ENCODE results near the gene ULK1. TPM values are rescaled to one million over a fixed set of nuclear protein-coding genes. Genes with fewer than 3 reads are reported as not detected.
"Not testable (repeated sequence)": the region's sequence is repeated elsewhere in the genome, so short reads cannot be mapped to it uniquely, and the experiment has no call there.

The ULK1 gene
- total RNA-seq, 2 donors from 2014 or later, result 14.7 to 21.5 TPM

GRCh38 chr12:131959641-131960589 lies 65.5 kb downstream of the ULK1 start:
- no peaks in the 10 kb centered on the region for H3K9me3 Mint-ChIP-seq
- peaks cover 42% of the 10 kb centered on the region for H3K4me1 Mint-ChIP-seq
- no peak for ATAC-seq (replicated peaks)
- no peaks in the 10 kb centered on the region for H3K27me3 Mint-ChIP-seq
- H3K4me3 Mint-ChIP-seq, result no peak overlapping the region
- H3K36me3 Mint-ChIP-seq (ENCODE audit: low read depth), result peaks cover 47% of the 10 kb centered on the region
- peak overlapping the region; percentile 81 for H3K27ac Mint-ChIP-seq

- H3K4me1 Mint-ChIP-seq, result peaks cover 40% of the 10 kb centered on the region
- not testable (repeated sequence) for H3K27ac Mint-ChIP-seq; H3K9me3 Mint-ChIP-seq; H3K4me3 Mint-ChIP-seq; H3K27me3 Mint-ChIP-seq; ATAC-seq (replicated peaks)
- peaks cover 50% of the 10 kb centered on the region for H3K36me3 Mint-ChIP-seq (ENCODE audit: low read depth)
Measured at GRCh38 chr12:131960590-131961325, 66.3 kb downstream of the ULK1 start.

GRCh38 chr12:131961328-131961727 lies 66.9 kb downstream of the ULK1 start:
- not testable (repeated sequence) for H3K9me3 Mint-ChIP-seq; ATAC-seq (replicated peaks); H3K27me3 Mint-ChIP-seq; H3K4me3 Mint-ChIP-seq
- Mint-ChIP-seq H3K27ac (peak overlapping the region; percentile 66), H3K4me1 (peaks cover 34% of the 10 kb centered on the region), H3K36me3 (ENCODE audit: low read depth) (peaks cover 47% of the 10 kb centered on the region)

- peak overlapping the region; percentile 66 for H3K27ac Mint-ChIP-seq
- peaks cover 47% of the 10 kb centered on the region for H3K36me3 Mint-ChIP-seq (ENCODE audit: low read depth)
- no peaks in the 10 kb centered on the region for H3K9me3 Mint-ChIP-seq
Measured at GRCh38 chr12:131962069-131962468, 67.6 kb downstream of the ULK1 start.

GRCh38 chr12:131963381-131963780 lies 69.0 kb downstream of the ULK1 start:
- peaks cover 56% of the 10 kb centered on the region for H3K36me3 Mint-ChIP-seq (ENCODE audit: low read depth)
- H3K27me3 Mint-ChIP-seq, result no peaks in the 10 kb centered on the region
- H3K4me3 Mint-ChIP-seq, result peak overlapping the region; percentile 30
- H3K27ac Mint-ChIP-seq, result peak overlapping the region; percentile 66
- peaks cover 33% of the 10 kb centered on the region for H3K4me1 Mint-ChIP-seq
- no peak for ATAC-seq (replicated peaks)
- no peaks in the 10 kb centered on the region for H3K9me3 Mint-ChIP-seq

More at GRCh38 chr12:131962069-131962468, 67.6 kb downstream of the ULK1 start:
- no peak for ATAC-seq (replicated peaks)
- Mint-ChIP-seq H3K27me3 (no peaks in the 10 kb centered on the region), H3K4me3 (no peak overlapping the region), H3K4me1 (peaks cover 34% of the 10 kb centered on the region)

GRCh38 chr12:131965073-131965472 lies 70.7 kb downstream of the ULK1 start:
- no peak for ATAC-seq (replicated peaks)
- Mint-ChIP-seq H3K36me3 (ENCODE audit: low read depth) (peaks cover 65% of the 10 kb centered on the region), H3K9me3 (no peaks in the 10 kb centered on the region), H3K4me3 (no peak overlapping the region), H3K27me3 (no peaks in the 10 kb centered on the region), H3K27ac (peak overlapping the region; percentile 77), H3K4me1 (peaks cover 31% of the 10 kb centered on the region)

- Mint-ChIP-seq H3K9me3 (no peaks in the 10 kb centered on the region), H3K27ac (no peak overlapping the region), H3K4me1 (peaks cover 14% of the 10 kb centered on the region), H3K4me3 (no peak overlapping the region), H3K27me3 (no peaks in the 10 kb centered on the region), H3K36me3 (ENCODE audit: low read depth) (peaks cover 25% of the 10 kb centered on the region)
- ATAC-seq (replicated peaks), result no peak
Measured at GRCh38 chr12:131971226-131971625, 76.8 kb downstream of the ULK1 start.

Other genes with a start within 250 kb of the ULK1 start
- 10 to 100 TPM; 44.7 to 55.8 TPM for gene SFSWAP, start 183.5 kb upstream of the ULK1 start, total RNA-seq
- gene MMP17, start 66.2 kb upstream of the ULK1 start, total RNA-seq, result under 1 TPM in 1 of 2 donors, not detected in 1; 0.32 TPM
- 10 to 100 TPM; 31.5 to 75.2 TPM for gene PUS1, start 34.7 kb downstream of the ULK1 start, total RNA-seq
- gene EP400, start 55.3 kb downstream of the ULK1 start, total RNA-seq, result 10 to 100 TPM; 47.1 to 60.0 TPM
- 10 to 100 TPM; 20.7 to 44.5 TPM for gene DDX51, start 249.7 kb downstream of the ULK1 start, total RNA-seq
- gene NOC4L, start 249.8 kb downstream of the ULK1 start, total RNA-seq, result 10 to 100 TPM; 17.0 to 39.9 TPM